Ectodermal cell (in vitro differentiated cells): ENCODE results near the gene KCNJ5.

ENCODE experiments used
- H3K27ac ChIP-seq: 2 replicates; pipeline ENCODE4 v1.7.0; 2013; ENCODE audit warnings: mild to moderate bottlenecking, low read depth, low read length; ENCODE audit not compliant: insufficient read depth, poor library complexity, severe bottlenecking
- H3K27me3 ChIP-seq: 2 replicates; pipeline ENCODE4 v1.7.0; 2013; ENCODE audit warnings: mild to moderate bottlenecking, low read length; ENCODE audit not compliant: insufficient read depth, control insufficient read depth, poor library complexity, severe bottlenecking
- H3K36me3 ChIP-seq: one replicate; pipeline ENCODE4 v1.7.0; 2013; ENCODE audit warnings: low read length; ENCODE audit not compliant: control insufficient read depth, insufficient read depth
- H3K4me1 ChIP-seq: one replicate; pipeline ENCODE4 v1.7.0; 2013; ENCODE audit warnings: low read length; ENCODE audit not compliant: control insufficient read depth, insufficient read depth
- H3K4me3 ChIP-seq: 2 replicates; pipeline ENCODE4 v1.7.0; 2013; ENCODE audit warnings: low read depth, low read length, control low read depth; ENCODE audit not compliant: insufficient read depth
- H3K9me3 ChIP-seq: 2 replicates; pipeline ENCODE4 v1.7.0; 2013; ENCODE audit warnings: mild to moderate bottlenecking, low read length, moderate library complexity; ENCODE audit not compliant: control insufficient read depth
- WGBS, 2 experiments: methylation state at CpG; one replicate each; pipeline ENCODE4 v1.1.7; 2013; ENCODE audit warnings: missing lambda C conversion rate in 2 of 2; 5-methylcytosine and 5-hydroxymethylcytosine counted together

Gene KCNJ5

GRCh38 chr11:128940156-128940555, 49.0 kb downstream of the KCNJ5 start:
- H3K4me1 ChIP-seq = peaks cover 14% of the 10 kb centered on the region
- no peaks in the 10 kb centered on the region for H3K27me3 ChIP-seq
- H3K9me3 ChIP-seq = no peaks in the 10 kb centered on the region
- 88 to 91% methylated on average over 5 of the region's 5 CpGs for WGBS, 2 experiments
- H3K36me3 ChIP-seq = no peaks in the 10 kb centered on the region
- no peak overlapping the region for H3K4me3 ChIP-seq
- no peak overlapping the region for H3K27ac ChIP-seq

- Histone ChIP-seq H3K27ac (no peak overlapping the region), H3K4me1 (peaks cover 14% of the 10 kb centered on the region), H3K4me3 (no peak overlapping the region), H3K36me3 (no peaks in the 10 kb centered on the region), H3K9me3 (no peaks in the 10 kb centered on the region), H3K27me3 (no peaks in the 10 kb centered on the region)
- 92 to 94% methylated on average over 15 of the region's 15 CpGs for WGBS, 2 experiments
Measured at GRCh38 chr11:128940603-128941002, 49.4 kb downstream of the KCNJ5 start.

- no peak overlapping the region for H3K4me3 ChIP-seq
- H3K4me1 ChIP-seq = peaks cover 14% of the 10 kb centered on the region
- H3K27me3 ChIP-seq = no peaks in the 10 kb centered on the region
- H3K9me3 ChIP-seq = no peaks in the 10 kb centered on the region
- no peak overlapping the region for H3K27ac ChIP-seq
- H3K36me3 ChIP-seq = no peaks in the 10 kb centered on the region
- WGBS, 2 experiments = 93 to 96% methylated on average over 8 of the region's 8 CpGs
Measured at GRCh38 chr11:128941110-128941509, 50.0 kb downstream of the KCNJ5 start.

GRCh38 chr11:128941573-128942271, 50.6 kb downstream of the KCNJ5 start:
- H3K36me3 ChIP-seq = no peaks in the 10 kb centered on the region
- H3K9me3 ChIP-seq = no peaks in the 10 kb centered on the region
- H3K4me1 ChIP-seq = peaks cover 8% of the 10 kb centered on the region
- H3K27me3 ChIP-seq = no peaks in the 10 kb centered on the region
- no peak overlapping the region for H3K4me3 ChIP-seq
- 89 to 90% methylated on average over 14 of the region's 14 CpGs for WGBS, 2 experiments
- H3K27ac ChIP-seq = no peak overlapping the region

- H3K9me3 ChIP-seq = no peaks in the 10 kb centered on the region
- no peaks in the 10 kb centered on the region for H3K36me3 ChIP-seq
- peaks cover 3% of the 10 kb centered on the region for H3K4me1 ChIP-seq
- H3K27me3 ChIP-seq = no peaks in the 10 kb centered on the region
- no peak overlapping the region for H3K4me3 ChIP-seq
- no peak overlapping the region for H3K27ac ChIP-seq
- WGBS, 2 experiments = 96 to 97% methylated on average over 13 of the region's 13 CpGs
Measured at GRCh38 chr11:128942272-128942612, 51.1 kb downstream of the KCNJ5 start.

- no peak within 1 kb of the TSS for H3K4me3 ChIP-seq
- H3K27me3 ChIP-seq = no peaks in the 10 kb centered on the region
- H3K4me1 ChIP-seq = no peaks in the 10 kb centered on the region
- no peaks in the 10 kb centered on the region for H3K36me3 ChIP-seq
- no peaks in the 10 kb centered on the region for H3K9me3 ChIP-seq
- H3K27ac ChIP-seq = no peak within 1 kb of the TSS
- 91% methylated on average over 21 of the region's 21 CpGs for WGBS, 2 experiments
Measured at GRCh38 chr11:128942817-128943427, 51.8 kb downstream of the KCNJ5 start, which contains the start of gene TP53AIP1. Gene TP53AIP1, minus strand, starts transcription at chr11:128942871. Its CDS starts 5,053 bp downstream, at chr11:128937818.

GRCh38 chr11:128943428-128943976, 52.3 kb downstream of the KCNJ5 start:
- Histone ChIP-seq H3K36me3 (no peaks in the 10 kb centered on the region), H3K4me1 (no peaks in the 10 kb centered on the region), H3K27ac (no peak overlapping the region), H3K4me3 (no peak overlapping the region), H3K27me3 (no peaks in the 10 kb centered on the region), H3K9me3 (no peaks in the 10 kb centered on the region)
- 85% methylated on average over 16 of the region's 16 CpGs for WGBS, 2 experiments

- WGBS, 2 experiments = 100% methylated on average over 2 of the region's 2 CpGs
- H3K27ac ChIP-seq = no peak overlapping the region
- H3K4me3 ChIP-seq = no peak overlapping the region
- no peaks in the 10 kb centered on the region for H3K9me3 ChIP-seq
- H3K36me3 ChIP-seq = no peaks in the 10 kb centered on the region
- no peaks in the 10 kb centered on the region for H3K27me3 ChIP-seq
- H3K4me1 ChIP-seq = no peaks in the 10 kb centered on the region
Measured at GRCh38 chr11:128946648-128947047, 55.5 kb downstream of the KCNJ5 start.

- Histone ChIP-seq H3K9me3 (no peaks in the 10 kb centered on the region), H3K36me3 (no peaks in the 10 kb centered on the region), H3K27ac (no peak overlapping the region), H3K4me3 (no peak overlapping the region), H3K4me1 (no peaks in the 10 kb centered on the region), H3K27me3 (no peaks in the 10 kb centered on the region)
- WGBS, 2 experiments = 89 to 96% methylated on average over 2 of the region's 2 CpGs
Measured at GRCh38 chr11:128947773-128948172, 56.6 kb downstream of the KCNJ5 start.

GRCh38 chr11:128948583-128948982, 57.4 kb downstream of the KCNJ5 start:
- H3K4me3 ChIP-seq = no peak overlapping the region
- 44 to 47% methylated on average over 3 of the region's 3 CpGs for WGBS, 2 experiments
- H3K9me3 ChIP-seq = no peaks in the 10 kb centered on the region
- H3K27me3 ChIP-seq = no peaks in the 10 kb centered on the region
- no peak overlapping the region for H3K27ac ChIP-seq
- H3K36me3 ChIP-seq = no peaks in the 10 kb centered on the region
- H3K4me1 ChIP-seq = no peaks in the 10 kb centered on the region
